GM23338 (cell line): ENCODE measurements around the gene RNF130. TPM values are rescaled to one million over a fixed set of nuclear protein-coding genes. Genes with fewer than 3 reads are reported as not detected.

Experiments used
- ATAC-seq: fragments of 200-7000 bp; cut with Tn5 transposase; 3 replicates; pipeline ENCODE4 v1.9.1; 2020
- DNase-seq: peaks from one replicate; pipeline ENCODE4 v3.0.0-alpha.2; 2015; ENCODE audit warnings: low spot score
- H2AFZ ChIP-seq: fragments of 200-600 bp; sonication (generic); 2 replicates; pipeline ENCODE4 v1.8.0; 2016; ENCODE audit warnings: antibody characterized with exemption, mild to moderate bottlenecking, moderate library complexity
- H3F3A ChIP-seq: fragments of 200-600 bp; sonication (generic); replicated peaks from 2 replicates; pipeline ENCODE4 v1.8.0; 2017; ENCODE audit warnings: antibody characterized with exemption, mixed run types, low read depth
- H3K27ac ChIP-seq: fragments of 200-600 bp; sonication (generic); 2 replicates; pipeline ENCODE4 v1.6.1; 2016; ENCODE audit warnings: low read depth
- H3K27me3 ChIP-seq: fragments of 200-600 bp; sonication (generic); 2 replicates; pipeline ENCODE4 v1.8.0; 2016; ENCODE audit warnings: mild to moderate bottlenecking, mixed run types, moderate library complexity; ENCODE audit not compliant: insufficient read depth
- H3K36me3 ChIP-seq: fragments of 200-600 bp; sonication (generic); 2 replicates; pipeline ENCODE4 v1.8.0; 2016; ENCODE audit warnings: mild to moderate bottlenecking; ENCODE audit not compliant: insufficient read depth
- H3K4me1 ChIP-seq: fragments of 200-600 bp; sonication (generic); 2 replicates; pipeline ENCODE4 v1.8.0; 2016; ENCODE audit warnings: mild to moderate bottlenecking, moderate library complexity; ENCODE audit not compliant: insufficient read depth
- H3K4me2 ChIP-seq: fragments of 200-600 bp; sonication (generic); 2 replicates; pipeline ENCODE4 v1.7.1; 2017; ENCODE audit warnings: mixed run types
- H3K4me3 ChIP-seq: fragments of 200-600 bp; sonication (generic); 2 replicates; pipeline ENCODE4 v1.6.1; 2016; ENCODE audit warnings: mixed run types
- H3K79me2 ChIP-seq: fragments of 200-600 bp; sonication (generic); replicated peaks from 2 replicates; pipeline ENCODE4 v1.8.0; 2017; ENCODE audit warnings: mild to moderate bottlenecking; ENCODE audit not compliant: insufficient read depth
- H3K9me2 ChIP-seq: fragments of 200-600 bp; sonication (generic); 2 replicates; pipeline ENCODE4 v1.8.0; 2017; ENCODE audit not compliant: insufficient read depth
- H4K20me1 ChIP-seq: fragments of 200-600 bp; sonication (generic); replicated peaks from 2 replicates; pipeline ENCODE4 v1.8.0; 2017; ENCODE audit warnings: mild to moderate bottlenecking; ENCODE audit not compliant: insufficient read depth
- H3K27ac Mint-ChIP-seq: 2 replicates; pipeline ENCODE4 v1.8.0; 2020; ENCODE audit warnings: inconsistent platforms, mild to moderate bottlenecking, moderate library complexity, mixed read lengths
- H3K27me3 Mint-ChIP-seq: 3 replicates; pipeline ENCODE4 v1.8.0; 2022; ENCODE audit warnings: low read depth, mild to moderate bottlenecking, moderate library complexity, mixed read lengths, inconsistent platforms; ENCODE audit not compliant: insufficient read depth, poor library complexity
- H3K36me3 Mint-ChIP-seq: 3 replicates; pipeline ENCODE4 v1.8.0; 2021; ENCODE audit warnings: low read depth, mild to moderate bottlenecking, inconsistent platforms, moderate library complexity, mixed read lengths
- H3K4me1 Mint-ChIP-seq: 3 replicates; pipeline ENCODE4 v1.8.0; 2020; ENCODE audit warnings: mild to moderate bottlenecking, inconsistent platforms, mixed read lengths
- H3K4me3 Mint-ChIP-seq: 3 replicates; pipeline ENCODE4 v1.8.0; 2021; ENCODE audit warnings: moderate library complexity, mild to moderate bottlenecking, inconsistent platforms, mixed read lengths
- H3K9me3 Mint-ChIP-seq: 3 replicates; pipeline ENCODE4 v1.8.0; 2020; ENCODE audit warnings: moderate library complexity, mild to moderate bottlenecking, inconsistent platforms, mixed read lengths
- CREB1 ChIP-seq: fragments of 250-450 bp; sonication (Bioruptor Pico); IDR thresholded peaks from 2 replicates; pipeline ENCODE4 v1.5.0; 2020; ENCODE audit warnings: low read depth, mild to moderate bottlenecking, moderate library complexity
- EZH2phosphoT487 ChIP-seq: fragments of 200-600 bp; sonication (generic); IDR thresholded peaks from one replicate; pipeline ENCODE4 v1.8.1; 2018; ENCODE audit warnings: antibody characterized with exemption; ENCODE audit not compliant: unreplicated experiment
- JUNB ChIP-seq: IDR thresholded peaks from one replicate; pipeline ENCODE4 v1.6.1; 2016; ENCODE audit warnings: antibody characterized with exemption; ENCODE audit not compliant: unreplicated experiment
- STAT1 ChIP-seq: IDR thresholded peaks from one replicate; pipeline ENCODE4 v1.6.1; 2016; ENCODE audit warnings: antibody characterized with exemption; ENCODE audit not compliant: unreplicated experiment
- ZNF114 ChIP-seq: fragments of 250-450 bp; sonication (Bioruptor Pico); IDR thresholded peaks from 2 replicates; pipeline ENCODE4 v1.5.0; 2020; ENCODE audit warnings: mild to moderate bottlenecking, moderate library complexity
- ZNF331 ChIP-seq: fragments of 250-450 bp; sonication (Bioruptor Pico); IDR thresholded peaks from 2 replicates; pipeline ENCODE4 v1.5.0; 2020; ENCODE audit warnings: low read depth, mild to moderate bottlenecking, moderate library complexity
- polyA plus RNA-seq: library from polyadenylated mRNA; unstranded; fragments of >200 nt; fragmentation: Nextera tagmentation; extraction: Ambion mirVana; gene quantifications from 2 replicates; pipeline ENCODE4 v1.2.1, GENCODE V29; 2016
- total RNA-seq: library from RNA; depleted of rRNA; stranded (reverse); fragments of >200 nt; shearing (Covaris generic); gene quantifications from 2 replicates; pipeline ENCODE4 v1.2.3, GENCODE V29; 2014
- TF ChIP-seq, protein P1 (sequence below): IDR thresholded peaks from 2 replicates; pipeline ENCODE4 v1.6.1; 2016; ENCODE audit warnings: antibody characterized with exemption
- TF ChIP-seq, protein P2 (sequence below): fragments of 250-450 bp; sonication (Bioruptor Pico); IDR thresholded peaks from 2 replicates; pipeline ENCODE4 v1.5.0; 2020; ENCODE audit warnings: mild to moderate bottlenecking, moderate library complexity
- TF ChIP-seq, protein P3 (sequence below), 2 experiments: fragments of 200-600 bp in 1 of 2; sonication (generic) in 1 of 2; conservative IDR thresholded peaks; 2 replicates each; pipeline versions ENCODE4 v1.5.1 to v1.6.1; 2016 to 2017; ENCODE audit warnings: antibody characterized with exemption in 2 of 2, low read depth in 2 of 2, mild to moderate bottlenecking in 2 of 2, moderate library complexity in 1 of 2

The RNF130 gene
- total and polyA plus RNA-seq, 2 experiments from 2014 or later: 60.1 to 97.3 TPM

DNA sequence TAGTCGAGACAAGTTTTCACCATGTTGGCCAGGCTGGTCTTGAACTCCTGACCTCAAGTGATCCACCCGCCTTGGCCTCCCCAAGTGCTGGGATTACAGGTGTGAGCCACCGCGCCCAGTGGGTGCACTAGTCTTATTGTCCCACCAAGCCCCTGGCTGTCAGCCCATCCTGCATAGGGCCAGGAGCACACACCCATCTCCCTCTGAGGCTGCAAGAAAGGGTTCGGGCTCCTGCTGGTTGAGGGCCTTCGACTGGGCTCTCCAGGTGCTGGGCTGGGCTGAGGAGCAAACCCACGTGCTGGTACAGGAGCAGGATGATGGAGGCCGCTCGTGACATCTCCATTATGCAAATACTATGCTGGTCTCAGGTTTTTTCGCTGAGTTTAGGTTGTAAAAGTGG is 25.1 kb upstream of the RNF130 start:
- H2AFZ ChIP-seq: no peak overlapping the region
- DNase-seq: no peak
- no peaks in the 10 kb centered on the region for H4K20me1 ChIP-seq
- no peaks in the 10 kb centered on the region for H3K36me3 ChIP-seq
- H3K27ac ChIP-seq: no peak overlapping the region
- TF ChIP-seq JUNB: no peak
- TF ChIP-seq, protein P1, sequence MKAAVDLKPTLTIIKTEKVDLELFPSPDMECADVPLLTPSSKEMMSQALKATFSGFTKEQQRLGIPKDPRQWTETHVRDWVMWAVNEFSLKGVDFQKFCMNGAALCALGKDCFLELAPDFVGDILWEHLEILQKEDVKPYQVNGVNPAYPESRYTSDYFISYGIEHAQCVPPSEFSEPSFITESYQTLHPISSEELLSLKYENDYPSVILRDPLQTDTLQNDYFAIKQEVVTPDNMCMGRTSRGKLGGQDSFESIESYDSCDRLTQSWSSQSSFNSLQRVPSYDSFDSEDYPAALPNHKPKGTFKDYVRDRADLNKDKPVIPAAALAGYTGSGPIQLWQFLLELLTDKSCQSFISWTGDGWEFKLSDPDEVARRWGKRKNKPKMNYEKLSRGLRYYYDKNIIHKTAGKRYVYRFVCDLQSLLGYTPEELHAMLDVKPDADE: no peak
- TF ChIP-seq ZNF331 (CRISPR knock-in tag): no peak
- TF ChIP-seq, protein P2, sequence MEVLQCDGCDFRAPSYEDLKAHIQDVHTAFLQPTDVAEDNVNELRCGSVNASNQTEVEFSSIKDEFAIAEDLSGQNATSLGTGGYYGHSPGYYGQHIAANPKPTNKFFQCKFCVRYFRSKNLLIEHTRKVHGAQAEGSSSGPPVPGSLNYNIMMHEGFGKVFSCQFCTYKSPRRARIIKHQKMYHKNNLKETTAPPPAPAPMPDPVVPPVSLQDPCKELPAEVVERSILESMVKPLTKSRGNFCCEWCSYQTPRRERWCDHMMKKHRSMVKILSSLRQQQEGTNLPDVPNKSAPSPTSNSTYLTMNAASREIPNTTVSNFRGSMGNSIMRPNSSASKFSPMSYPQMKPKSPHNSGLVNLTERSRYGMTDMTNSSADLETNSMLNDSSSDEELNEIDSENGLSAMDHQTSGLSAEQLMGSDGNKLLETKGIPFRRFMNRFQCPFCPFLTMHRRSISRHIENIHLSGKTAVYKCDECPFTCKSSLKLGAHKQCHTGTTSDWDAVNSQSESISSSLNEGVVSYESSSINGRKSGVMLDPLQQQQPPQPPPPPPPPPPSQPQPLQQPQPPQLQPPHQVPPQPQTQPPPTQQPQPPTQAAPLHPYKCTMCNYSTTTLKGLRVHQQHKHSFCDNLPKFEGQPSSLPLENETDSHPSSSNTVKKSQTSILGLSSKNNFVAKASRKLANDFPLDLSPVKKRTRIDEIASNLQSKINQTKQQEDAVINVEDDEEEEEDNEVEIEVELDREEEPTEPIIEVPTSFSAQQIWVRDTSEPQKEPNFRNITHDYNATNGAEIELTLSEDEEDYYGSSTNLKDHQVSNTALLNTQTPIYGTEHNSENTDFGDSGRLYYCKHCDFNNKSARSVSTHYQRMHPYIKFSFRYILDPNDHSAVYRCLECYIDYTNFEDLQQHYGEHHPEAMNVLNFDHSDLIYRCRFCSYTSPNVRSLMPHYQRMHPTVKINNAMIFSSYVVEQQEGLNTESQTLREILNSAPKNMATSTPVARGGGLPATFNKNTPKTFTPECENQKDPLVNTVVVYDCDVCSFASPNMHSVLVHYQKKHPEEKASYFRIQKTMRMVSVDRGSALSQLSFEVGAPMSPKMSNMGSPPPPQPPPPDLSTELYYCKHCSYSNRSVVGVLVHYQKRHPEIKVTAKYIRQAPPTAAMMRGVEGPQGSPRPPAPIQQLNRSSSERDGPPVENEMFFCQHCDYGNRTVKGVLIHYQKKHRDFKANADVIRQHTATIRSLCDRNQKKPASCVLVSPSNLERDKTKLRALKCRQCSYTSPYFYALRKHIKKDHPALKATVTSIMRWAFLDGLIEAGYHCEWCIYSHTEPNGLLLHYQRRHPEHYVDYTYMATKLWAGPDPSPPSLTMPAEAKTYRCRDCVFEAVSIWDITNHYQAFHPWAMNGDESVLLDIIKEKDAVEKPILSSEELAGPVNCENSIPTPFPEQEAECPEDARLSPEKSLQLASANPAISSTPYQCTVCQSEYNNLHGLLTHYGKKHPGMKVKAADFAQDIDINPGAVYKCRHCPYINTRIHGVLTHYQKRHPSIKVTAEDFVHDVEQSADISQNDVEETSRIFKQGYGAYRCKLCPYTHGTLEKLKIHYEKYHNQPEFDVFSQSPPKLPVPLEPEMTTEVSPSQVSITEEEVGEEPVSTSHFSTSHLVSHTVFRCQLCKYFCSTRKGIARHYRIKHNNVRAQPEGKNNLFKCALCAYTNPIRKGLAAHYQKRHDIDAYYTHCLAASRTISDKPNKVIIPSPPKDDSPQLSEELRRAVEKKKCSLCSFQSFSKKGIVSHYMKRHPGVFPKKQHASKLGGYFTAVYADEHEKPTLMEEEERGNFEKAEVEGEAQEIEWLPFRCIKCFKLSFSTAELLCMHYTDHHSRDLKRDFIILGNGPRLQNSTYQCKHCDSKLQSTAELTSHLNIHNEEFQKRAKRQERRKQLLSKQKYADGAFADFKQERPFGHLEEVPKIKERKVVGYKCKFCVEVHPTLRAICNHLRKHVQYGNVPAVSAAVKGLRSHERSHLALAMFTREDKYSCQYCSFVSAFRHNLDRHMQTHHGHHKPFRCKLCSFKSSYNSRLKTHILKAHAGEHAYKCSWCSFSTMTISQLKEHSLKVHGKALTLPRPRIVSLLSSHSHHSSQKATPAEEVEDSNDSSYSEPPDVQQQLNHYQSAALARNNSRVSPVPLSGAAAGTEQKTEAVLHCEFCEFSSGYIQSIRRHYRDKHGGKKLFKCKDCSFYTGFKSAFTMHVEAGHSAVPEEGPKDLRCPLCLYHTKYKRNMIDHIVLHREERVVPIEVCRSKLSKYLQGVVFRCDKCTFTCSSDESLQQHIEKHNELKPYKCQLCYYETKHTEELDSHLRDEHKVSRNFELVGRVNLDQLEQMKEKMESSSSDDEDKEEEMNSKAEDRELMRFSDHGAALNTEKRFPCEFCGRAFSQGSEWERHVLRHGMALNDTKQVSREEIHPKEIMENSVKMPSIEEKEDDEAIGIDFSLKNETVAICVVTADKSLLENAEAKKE (CRISPR knock-in tag): no peak
- TF ChIP-seq STAT1: no peak
- no peak for TF ChIP-seq ZNF114
- TF ChIP-seq CREB1 (CRISPR knock-in tag): no peak
- TF ChIP-seq, protein P3, sequence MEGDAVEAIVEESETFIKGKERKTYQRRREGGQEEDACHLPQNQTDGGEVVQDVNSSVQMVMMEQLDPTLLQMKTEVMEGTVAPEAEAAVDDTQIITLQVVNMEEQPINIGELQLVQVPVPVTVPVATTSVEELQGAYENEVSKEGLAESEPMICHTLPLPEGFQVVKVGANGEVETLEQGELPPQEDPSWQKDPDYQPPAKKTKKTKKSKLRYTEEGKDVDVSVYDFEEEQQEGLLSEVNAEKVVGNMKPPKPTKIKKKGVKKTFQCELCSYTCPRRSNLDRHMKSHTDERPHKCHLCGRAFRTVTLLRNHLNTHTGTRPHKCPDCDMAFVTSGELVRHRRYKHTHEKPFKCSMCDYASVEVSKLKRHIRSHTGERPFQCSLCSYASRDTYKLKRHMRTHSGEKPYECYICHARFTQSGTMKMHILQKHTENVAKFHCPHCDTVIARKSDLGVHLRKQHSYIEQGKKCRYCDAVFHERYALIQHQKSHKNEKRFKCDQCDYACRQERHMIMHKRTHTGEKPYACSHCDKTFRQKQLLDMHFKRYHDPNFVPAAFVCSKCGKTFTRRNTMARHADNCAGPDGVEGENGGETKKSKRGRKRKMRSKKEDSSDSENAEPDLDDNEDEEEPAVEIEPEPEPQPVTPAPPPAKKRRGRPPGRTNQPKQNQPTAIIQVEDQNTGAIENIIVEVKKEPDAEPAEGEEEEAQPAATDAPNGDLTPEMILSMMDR (conservative IDR thresholded peaks at IDR 0.05; ENCODE audit: low read depth in 2 of 2): no peak
- TF ChIP-seq EZH2phosphoT487: no peak
- H3K9me3 Mint-ChIP-seq: no peaks in the 10 kb centered on the region; the same call in 2 of the 3 replicates
- H3K4me3 Mint-ChIP-seq: no peak overlapping the region
- no peaks in the 10 kb centered on the region for H3K4me1 ChIP-seq
- H3F3A ChIP-seq: no peaks in the 10 kb centered on the region
- no peak overlapping the region for H3K27ac Mint-ChIP-seq
- no peaks in the 10 kb centered on the region for H3K79me2 ChIP-seq
- no peaks in the 10 kb centered on the region for H3K27me3 ChIP-seq
- H3K36me3 Mint-ChIP-seq: no peaks in the 10 kb centered on the region; the same call in 2 of the 3 replicates
- no peak overlapping the region for H3K4me3 ChIP-seq
- H3K9me2 ChIP-seq: no peaks in the 10 kb centered on the region
- peaks cover 3% of the 10 kb centered on the region for H3K27me3 Mint-ChIP-seq
- no peak overlapping the region for H3K4me2 ChIP-seq
- ATAC-seq: no peak
- H3K4me1 Mint-ChIP-seq: 0 out of 3 replicates have a peak, but pooled peaks cover 2% of the 10 kb centered on the region
